HL-60 (cell line): Measurements from ENCODE around the gene PRKCD.

Source experiments
- DNase-seq, 2 experiments: peaks; one replicate each; pipeline ENCODE4 v3.0.0-alpha.2; 2010 to 2020; ENCODE audit warnings: low read depth in 1 of 2, low spot score in 1 of 2
- H3K27ac ChIP-seq: fragments of 250-450 bp; sonication (Bioruptor Pico); replicated peaks from 2 replicates; pipeline ENCODE4 v1.5.1; 2020; ENCODE audit warnings: mild to moderate bottlenecking, moderate library complexity
- H3K27me3 ChIP-seq: fragments of 250-450 bp; sonication (Bioruptor Pico); 2 replicates; pipeline ENCODE4 v1.5.1; 2021; ENCODE audit warnings: mild to moderate bottlenecking, moderate library complexity; ENCODE audit not compliant: insufficient read depth, poor library complexity, severe bottlenecking
- H3K4me3 ChIP-seq: replicated peaks from 2 replicates; pipeline ENCODE4 v1.5.1; 2011; ENCODE audit warnings: mild to moderate bottlenecking, control low read depth, low read length; ENCODE audit not compliant: insufficient read depth
- GABPA ChIP-seq: IDR thresholded peaks from 2 replicates; pipeline ENCODE4 v1.6.1; 2012; ENCODE audit warnings: low read depth
- POLR2AphosphoS5 ChIP-seq: IDR thresholded peaks from 2 replicates; pipeline ENCODE4 v1.6.1; 2012; ENCODE audit warnings: low read depth
- SPI1 ChIP-seq: IDR thresholded peaks from 2 replicates; pipeline ENCODE4 v1.6.1; 2012; ENCODE audit warnings: low read depth, mild to moderate bottlenecking, borderline replicate concordance
- TF ChIP-seq, protein P1 (sequence below): IDR thresholded peaks from one replicate; pipeline ENCODE4 v1.5.1; 2011; ENCODE audit warnings: low read length, control low read depth, inconsistent platforms; ENCODE audit not compliant: insufficient read depth
- TF ChIP-seq, protein P2 (sequence below): IDR thresholded peaks from 2 replicates; pipeline ENCODE4 v1.6.1; 2012; ENCODE audit warnings: low read depth; ENCODE audit not compliant: insufficient replicate concordance

PRKCD gene

GRCh38 chr3:53164911-53165310 lies 3.9 kb downstream of the PRKCD start:
- Histone ChIP-seq H3K4me3 (no peak overlapping the region), H3K27me3 (no peaks in the 10 kb centered on the region), H3K27ac (peak overlapping the region; percentile 97)
- no peak for DNase-seq
- no peak for TF ChIP-seq SPI1
- TF ChIP-seq, protein P1, sequence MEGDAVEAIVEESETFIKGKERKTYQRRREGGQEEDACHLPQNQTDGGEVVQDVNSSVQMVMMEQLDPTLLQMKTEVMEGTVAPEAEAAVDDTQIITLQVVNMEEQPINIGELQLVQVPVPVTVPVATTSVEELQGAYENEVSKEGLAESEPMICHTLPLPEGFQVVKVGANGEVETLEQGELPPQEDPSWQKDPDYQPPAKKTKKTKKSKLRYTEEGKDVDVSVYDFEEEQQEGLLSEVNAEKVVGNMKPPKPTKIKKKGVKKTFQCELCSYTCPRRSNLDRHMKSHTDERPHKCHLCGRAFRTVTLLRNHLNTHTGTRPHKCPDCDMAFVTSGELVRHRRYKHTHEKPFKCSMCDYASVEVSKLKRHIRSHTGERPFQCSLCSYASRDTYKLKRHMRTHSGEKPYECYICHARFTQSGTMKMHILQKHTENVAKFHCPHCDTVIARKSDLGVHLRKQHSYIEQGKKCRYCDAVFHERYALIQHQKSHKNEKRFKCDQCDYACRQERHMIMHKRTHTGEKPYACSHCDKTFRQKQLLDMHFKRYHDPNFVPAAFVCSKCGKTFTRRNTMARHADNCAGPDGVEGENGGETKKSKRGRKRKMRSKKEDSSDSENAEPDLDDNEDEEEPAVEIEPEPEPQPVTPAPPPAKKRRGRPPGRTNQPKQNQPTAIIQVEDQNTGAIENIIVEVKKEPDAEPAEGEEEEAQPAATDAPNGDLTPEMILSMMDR = no peak
- TF ChIP-seq POLR2AphosphoS5 = no peak
- TF ChIP-seq GABPA = no peak

DNA sequence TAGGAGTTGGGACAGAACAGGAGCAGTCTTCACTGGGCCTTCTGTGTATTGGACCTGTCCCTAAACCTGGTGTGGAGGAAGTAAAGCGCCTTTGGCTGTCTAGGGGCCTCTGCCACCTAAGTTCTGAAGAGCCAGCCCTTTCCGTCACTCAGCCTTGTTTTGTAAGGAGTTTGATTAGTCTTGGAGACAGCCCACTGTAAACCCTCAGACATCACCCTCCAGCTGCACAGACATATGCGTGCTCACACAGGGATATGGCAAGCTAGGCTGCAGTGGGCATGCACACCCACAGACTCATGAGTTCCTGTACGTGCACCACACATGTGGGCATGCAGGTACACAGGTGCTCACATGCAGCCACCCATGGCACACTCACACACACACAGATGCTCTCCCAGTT lies 5.2 kb downstream of the PRKCD start:
- no peak overlapping the region; the same call in 1 of the 2 replicates for H3K4me3 ChIP-seq
- H3K27ac ChIP-seq = peak overlapping the region; percentile 97
- H3K27me3 ChIP-seq = no peaks in the 10 kb centered on the region
- DNase-seq = no peak
- TF ChIP-seq, protein P1 = no peak
- no peak for TF ChIP-seq POLR2AphosphoS5
- TF ChIP-seq, protein P2, sequence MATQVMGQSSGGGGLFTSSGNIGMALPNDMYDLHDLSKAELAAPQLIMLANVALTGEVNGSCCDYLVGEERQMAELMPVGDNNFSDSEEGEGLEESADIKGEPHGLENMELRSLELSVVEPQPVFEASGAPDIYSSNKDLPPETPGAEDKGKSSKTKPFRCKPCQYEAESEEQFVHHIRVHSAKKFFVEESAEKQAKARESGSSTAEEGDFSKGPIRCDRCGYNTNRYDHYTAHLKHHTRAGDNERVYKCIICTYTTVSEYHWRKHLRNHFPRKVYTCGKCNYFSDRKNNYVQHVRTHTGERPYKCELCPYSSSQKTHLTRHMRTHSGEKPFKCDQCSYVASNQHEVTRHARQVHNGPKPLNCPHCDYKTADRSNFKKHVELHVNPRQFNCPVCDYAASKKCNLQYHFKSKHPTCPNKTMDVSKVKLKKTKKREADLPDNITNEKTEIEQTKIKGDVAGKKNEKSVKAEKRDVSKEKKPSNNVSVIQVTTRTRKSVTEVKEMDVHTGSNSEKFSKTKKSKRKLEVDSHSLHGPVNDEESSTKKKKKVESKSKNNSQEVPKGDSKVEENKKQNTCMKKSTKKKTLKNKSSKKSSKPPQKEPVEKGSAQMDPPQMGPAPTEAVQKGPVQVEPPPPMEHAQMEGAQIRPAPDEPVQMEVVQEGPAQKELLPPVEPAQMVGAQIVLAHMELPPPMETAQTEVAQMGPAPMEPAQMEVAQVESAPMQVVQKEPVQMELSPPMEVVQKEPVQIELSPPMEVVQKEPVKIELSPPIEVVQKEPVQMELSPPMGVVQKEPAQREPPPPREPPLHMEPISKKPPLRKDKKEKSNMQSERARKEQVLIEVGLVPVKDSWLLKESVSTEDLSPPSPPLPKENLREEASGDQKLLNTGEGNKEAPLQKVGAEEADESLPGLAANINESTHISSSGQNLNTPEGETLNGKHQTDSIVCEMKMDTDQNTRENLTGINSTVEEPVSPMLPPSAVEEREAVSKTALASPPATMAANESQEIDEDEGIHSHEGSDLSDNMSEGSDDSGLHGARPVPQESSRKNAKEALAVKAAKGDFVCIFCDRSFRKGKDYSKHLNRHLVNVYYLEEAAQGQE = no peak
- TF ChIP-seq SPI1 = no peak
- TF ChIP-seq GABPA = no peak

- H3K27me3 ChIP-seq = no peaks in the 10 kb centered on the region
- DNase-seq = peak; percentile 78 to 89
- peak overlapping the region; percentile 17 for H3K4me3 ChIP-seq
- H3K27ac ChIP-seq = peak overlapping the region; percentile 97
- peak; percentile 51; the same call in 1 of the 2 replicates for TF ChIP-seq SPI1
- TF ChIP-seq, protein P1 = no peak
- TF ChIP-seq, protein P2 = no peak
- peak; percentile 81 for TF ChIP-seq POLR2AphosphoS5
- peak; percentile 20; the same call in 1 of the 2 replicates for TF ChIP-seq GABPA
These were observed 5.8 kb downstream of the PRKCD start for GRCh38 chr3:53166781-53167291.
